Left hindlimb (tissue), 1 donor: ENCODE results near the gene CNTNAP2.
"Not testable (repeated sequence)": the region's sequence is repeated elsewhere in the genome, so short reads cannot be mapped to it uniquely, and the experiment has no call there.

ENCODE experiments used
- DNase-seq: peaks from one replicate; pipeline ENCODE4 v3.0.0-alpha.2; 2018

The CNTNAP2 gene

GRCh38 chr7:147524726-147525250 is 1408.2 kb downstream of the CNTNAP2 start:
- DNase-seq = no peak

DNA sequence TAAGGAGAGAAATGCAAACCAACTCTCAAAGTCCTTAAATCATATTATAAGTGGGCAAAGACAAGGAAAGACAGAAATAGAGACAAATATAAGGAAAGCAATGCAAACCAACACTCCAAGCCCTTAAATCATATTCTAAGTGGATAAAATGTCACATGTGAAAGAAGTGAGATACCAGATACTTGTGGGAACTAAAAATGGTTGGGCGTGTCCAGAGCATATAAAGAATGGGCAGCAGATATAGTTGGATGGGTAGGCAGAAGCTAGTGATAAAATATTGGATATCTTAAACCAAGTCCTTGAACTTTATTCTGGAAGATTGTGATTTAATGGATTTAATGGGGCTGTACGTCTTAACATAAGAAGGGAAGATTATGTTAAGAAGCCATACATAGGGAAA is 1408.7 kb downstream of the CNTNAP2 start:
- no peak for DNase-seq

- DNase-seq = peak; percentile 46
Observed at GRCh38 chr7:147535701-147536111, 1419.1 kb downstream of the CNTNAP2 start.

- no peak for DNase-seq
Observed at GRCh38 chr7:147539685-147540084, 1423.1 kb downstream of the CNTNAP2 start.

GRCh38 chr7:147540743-147541142 is 1424.1 kb downstream of the CNTNAP2 start:
- no peak for DNase-seq

GRCh38 chr7:147541261-147541660 is 1424.7 kb downstream of the CNTNAP2 start:
- DNase-seq = no peak

DNA sequence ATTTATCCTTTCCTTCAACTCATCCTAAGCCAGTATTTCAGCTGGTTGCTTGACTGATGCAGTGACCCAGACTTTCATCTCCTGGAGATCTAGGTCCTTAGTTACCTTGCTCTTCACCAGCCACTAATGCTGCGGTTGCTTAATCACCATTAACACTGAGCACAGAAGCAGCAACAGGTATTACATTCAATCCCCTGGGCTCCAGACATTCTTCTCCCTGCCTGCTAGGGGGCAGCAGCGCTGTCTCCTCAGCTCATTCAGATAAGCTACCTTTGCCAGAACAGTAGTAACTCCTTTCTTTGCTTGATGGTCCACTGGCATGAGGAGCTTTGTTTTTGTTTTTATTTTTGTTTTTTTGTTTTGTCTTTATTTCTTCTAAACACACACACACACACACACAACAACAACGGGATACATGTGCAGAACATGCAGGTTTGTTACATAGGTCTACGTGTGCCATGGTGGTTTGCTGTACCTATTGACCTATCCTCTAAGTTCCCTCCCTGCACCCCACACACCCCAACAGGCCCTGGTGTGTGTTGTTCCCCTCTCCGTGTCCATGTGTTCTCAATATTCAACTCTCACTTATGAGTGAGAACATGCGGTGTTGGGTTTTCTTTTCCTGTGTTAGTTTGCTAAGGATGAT is 1430.8 kb downstream of the CNTNAP2 start:
- DNase-seq = no peak

DNA sequence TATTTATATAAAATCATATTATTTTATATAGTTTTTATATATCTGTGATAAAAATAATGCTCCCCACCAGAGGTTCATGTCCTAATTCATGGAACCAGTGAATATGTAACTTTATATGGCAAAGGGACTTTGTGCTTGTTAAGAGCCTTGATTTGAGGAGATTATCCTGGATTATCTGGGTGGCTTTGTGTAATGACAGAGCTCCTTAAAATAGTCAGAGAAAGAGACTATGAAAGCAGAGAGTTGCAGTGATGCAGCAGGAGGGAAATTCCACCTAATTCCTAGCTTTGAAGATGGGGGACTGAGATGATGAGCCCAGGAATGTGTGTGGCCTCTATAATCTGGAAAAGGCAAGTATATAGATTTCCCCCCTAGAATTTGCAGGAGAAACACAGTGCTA is 1439.7 kb downstream of the CNTNAP2 start:
- DNase-seq = no peak

- no peak for DNase-seq
Observed at GRCh38 chr7:147563669-147564068, 1447.1 kb downstream of the CNTNAP2 start.

DNA sequence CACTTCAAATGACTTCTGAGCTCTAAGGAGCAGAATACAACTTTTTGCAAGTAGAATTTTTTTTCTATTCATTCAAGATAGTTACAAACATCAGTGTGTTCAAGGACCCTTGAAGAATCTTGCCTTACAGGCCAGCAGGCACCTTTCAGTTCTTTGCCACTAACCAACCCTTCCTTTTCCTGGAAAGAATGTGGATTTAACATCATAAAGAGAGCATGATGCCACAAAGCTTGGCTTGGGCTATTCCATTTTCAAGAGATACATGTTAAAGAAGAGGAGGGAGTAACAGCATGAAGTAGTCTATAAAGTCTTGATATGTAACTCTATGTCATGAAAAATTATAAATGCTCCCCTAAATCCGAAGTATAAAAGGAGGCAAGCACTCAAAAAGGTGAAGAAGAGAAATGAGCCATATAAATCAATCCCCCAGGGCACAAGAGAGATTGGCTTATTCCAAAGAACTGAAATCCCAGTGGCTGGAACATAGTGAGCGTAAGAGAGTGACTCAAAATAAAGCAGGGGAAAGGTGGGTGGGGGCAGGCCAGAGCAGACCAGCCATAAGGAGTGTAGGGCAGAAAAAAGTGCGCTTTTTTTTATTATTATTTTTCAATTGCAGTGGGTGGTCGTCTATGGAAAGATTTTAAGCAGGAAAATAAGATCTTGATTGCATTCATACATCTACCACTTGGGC is 1448.3 kb downstream of the CNTNAP2 start:
- no peak for DNase-seq

DNA sequence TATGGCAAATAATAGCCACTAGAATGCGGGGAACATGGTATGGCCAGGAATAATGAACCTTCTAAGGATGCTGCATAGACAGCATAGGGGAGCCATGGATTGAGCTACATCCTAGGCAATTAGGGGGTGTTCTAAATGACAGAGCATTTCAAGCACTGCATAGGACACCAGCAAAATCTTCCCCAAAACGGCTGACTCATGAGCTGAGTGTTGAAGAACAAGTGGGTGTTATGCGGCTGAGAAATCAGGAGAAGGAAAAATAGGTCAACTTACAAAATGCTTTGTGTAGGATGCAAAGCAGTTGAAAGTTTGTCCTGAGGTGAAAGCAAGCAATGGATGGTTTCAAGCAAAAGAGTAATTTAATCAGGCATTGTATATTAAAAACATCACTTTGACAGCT is 1450.4 kb downstream of the CNTNAP2 start:
- DNase-seq = no peak

DNA sequence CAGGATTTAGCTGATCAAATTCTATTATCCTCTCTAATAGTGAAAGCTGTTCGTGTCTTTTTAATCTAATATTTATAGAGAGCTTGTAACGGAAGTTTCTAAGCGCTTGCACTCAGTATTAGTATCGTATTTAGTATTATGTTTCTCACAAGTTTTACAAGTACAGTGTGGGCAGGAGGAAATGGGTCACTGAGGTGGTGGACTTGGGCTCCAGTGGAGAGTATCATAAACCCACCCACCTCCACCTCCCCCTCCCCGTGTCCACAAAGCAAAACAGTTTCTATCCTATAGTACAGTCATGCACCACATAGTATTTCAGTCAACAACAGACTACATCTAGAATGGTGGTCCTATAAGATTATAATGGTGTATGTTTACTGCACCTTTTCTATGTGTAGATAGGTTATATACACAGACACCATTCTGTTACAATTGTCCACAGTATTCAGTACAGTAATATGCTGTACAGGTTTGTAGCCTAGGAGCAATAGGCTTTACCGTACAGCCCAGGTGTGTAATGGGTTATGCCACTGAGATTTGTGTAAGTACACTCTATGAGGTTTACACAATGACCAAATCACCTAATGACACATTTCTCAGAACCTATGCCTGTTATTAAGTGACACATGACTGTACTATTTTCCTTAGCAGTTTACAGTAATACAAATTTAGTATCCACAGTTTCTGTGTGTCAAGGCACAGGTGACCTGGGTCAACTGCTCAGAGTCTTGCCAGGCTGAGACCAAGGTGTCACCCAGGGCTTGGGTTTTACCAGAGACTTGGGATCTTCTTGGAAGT is 1452.7 kb downstream of the CNTNAP2 start:
- no peak for DNase-seq

DNA sequence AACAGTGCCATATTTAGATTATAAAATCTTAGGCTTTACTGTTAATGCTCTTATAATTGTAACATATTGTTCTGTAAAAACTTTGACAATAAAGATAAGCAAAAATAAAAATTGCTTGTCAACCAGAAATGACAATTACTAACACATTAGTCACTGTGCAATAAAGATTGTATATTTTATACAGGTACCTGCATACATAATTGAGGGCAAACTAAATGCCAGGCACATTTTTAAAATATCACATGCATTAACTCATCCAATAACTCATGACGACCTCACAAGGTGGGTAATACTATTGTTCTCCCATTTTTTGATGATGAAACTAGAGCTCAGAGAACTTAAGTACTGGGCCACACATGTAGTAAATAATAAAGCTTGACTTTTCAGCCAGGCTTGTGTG is 1453.8 kb downstream of the CNTNAP2 start:
- DNase-seq = no peak

GRCh38 chr7:147571436-147572185 is 1455.0 kb downstream of the CNTNAP2 start:
- no peak for DNase-seq

GRCh38 chr7:147578196-147578595 is 1461.6 kb downstream of the CNTNAP2 start:
- DNase-seq = no peak

DNA sequence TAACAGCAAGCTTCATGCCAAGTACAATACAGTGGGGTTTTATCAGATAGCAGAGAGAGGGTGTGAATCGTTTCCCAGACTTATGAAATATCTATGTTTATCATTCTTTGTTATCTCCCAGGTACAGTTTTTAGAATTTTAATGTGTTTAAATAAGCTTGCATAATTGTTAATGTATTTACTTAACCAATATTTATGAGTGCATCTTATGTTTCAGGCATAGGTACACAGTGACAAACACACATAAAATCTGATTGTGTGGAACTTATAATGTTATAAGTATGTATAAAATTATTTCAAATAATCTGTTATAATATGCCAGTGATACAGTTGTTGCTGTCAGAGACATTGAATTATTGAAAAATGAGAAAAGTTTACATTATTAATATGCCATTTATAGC is 1462.5 kb downstream of the CNTNAP2 start:
- no peak for DNase-seq

DNA sequence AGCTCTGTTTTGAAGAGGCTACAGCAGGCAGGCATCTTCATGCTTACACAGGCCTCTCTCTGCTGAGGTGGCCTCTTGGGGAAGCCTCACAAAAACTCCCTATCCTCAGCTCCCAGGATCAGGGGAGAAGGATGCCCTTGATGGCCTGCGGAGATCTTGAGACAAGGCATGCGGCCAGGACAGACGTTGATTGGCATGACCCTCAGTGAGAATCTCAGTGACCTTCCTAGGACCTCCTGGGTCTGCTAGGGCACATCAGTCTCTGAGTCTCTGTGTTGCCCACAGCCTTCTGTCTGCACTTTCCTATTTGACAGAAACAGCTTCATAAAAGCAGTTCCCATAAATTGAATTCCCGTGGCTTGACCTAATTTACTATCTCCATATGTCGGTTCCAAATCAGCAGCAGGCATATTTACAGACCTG is 1468.2 kb downstream of the CNTNAP2 start:
- DNase-seq = no peak

- no peak for DNase-seq
Observed at GRCh38 chr7:147586110-147586509, 1469.5 kb downstream of the CNTNAP2 start.

- no peak for DNase-seq
Observed at GRCh38 chr7:147586526-147586925, 1469.9 kb downstream of the CNTNAP2 start.

GRCh38 chr7:147593271-147594057 is 1476.9 kb downstream of the CNTNAP2 start:
- DNase-seq = no peak

DNA sequence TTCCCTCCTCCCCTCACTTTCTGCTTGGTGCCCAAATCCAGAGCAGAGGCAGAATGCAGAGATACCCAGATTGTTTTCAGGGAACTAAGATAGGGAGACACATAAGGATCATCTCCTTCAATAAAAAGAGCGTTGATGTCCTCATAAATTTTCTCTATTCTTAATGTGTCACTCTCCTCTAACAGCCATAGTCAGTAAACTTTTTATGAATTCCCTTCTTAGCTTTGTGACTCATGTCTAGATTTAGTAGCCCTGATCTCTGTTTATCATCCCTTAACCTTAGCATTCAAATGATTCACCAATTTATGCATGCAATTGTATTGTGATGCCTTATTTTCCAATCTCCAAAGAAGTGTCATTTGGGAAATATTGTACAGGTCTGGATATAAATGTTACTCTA is 1478.4 kb downstream of the CNTNAP2 start:
- DNase-seq = no peak

DNA sequence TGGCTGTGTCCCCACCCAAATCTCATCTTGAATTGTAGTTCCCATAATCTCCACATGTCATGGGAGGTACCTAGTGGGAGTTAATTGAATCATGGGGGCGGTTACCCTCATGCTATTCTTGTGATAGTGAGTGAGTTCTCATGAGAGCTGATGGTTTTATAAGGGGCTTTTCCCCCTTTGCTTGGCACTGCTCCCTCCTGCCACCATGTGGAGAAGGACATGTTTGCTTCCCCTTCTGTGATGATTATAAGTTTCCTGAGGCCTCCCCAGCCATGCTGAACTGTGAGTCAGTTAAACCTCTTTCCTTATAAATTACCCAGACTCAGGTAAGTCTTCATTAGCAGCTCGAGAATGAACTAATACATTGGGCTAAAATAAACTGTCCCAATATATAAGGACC is 1482.1 kb downstream of the CNTNAP2 start:
- DNase-seq = not testable (repeated sequence)
